Spleen (tissue), 7 donors: ENCODE data around the gene ERICH6B.

Experiments used
- POLR2A ChIP-seq, 3 donors: fragments of 450-650 bp; IDR thresholded peaks; one replicate each; pipeline ENCODE4 v1.5.1; 2017; ENCODE audit warnings: antibody characterized with exemption in 3 of 3, mild to moderate bottlenecking in 1 of 3
- TF ChIP-seq, protein P1 (sequence below), 11 experiments: fragments of 200-600 bp in 7 of 11; fragments of 450-650 bp in 4 of 11; sonication (generic) in 4 of 11; IDR thresholded peaks in 8 of 11; conservative IDR thresholded peaks in 3 of 11; 1 replicate in 7 of 11; 2 replicates in 4 of 11; pipeline versions ENCODE4 v1.4.0 to v1.8.0; 2016 to 2021; ENCODE audit warnings: antibody characterized with exemption in 11 of 11, inconsistent platforms in 4 of 11, mild to moderate bottlenecking in 1 of 11
- donor health status: DM: no; HTN: no; CAD: no; lungs with moderate emphysema.
- donor health status: DM: no; HTN: no; CAD: no.
- donor health status: DM: no; HTN: no; CAD: no.

DNA sequence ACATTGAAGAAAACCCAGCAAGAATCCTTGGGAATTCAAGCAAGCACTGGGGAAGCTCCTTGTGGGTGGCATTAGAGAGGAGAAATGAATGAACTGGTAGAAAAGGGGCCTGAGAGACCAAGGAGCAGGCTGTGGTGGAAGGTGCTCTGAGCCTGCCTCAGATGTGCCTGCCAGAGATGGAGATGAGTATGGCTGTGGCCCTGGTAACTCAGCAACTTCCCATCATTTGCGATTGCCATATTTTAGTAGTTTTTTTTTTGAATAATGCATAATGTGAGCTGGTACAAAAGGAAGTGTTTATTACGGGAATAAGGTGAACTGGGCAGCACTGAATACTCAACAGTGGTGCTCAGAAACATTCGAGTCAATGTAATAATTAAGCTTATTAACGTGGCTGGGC is 39.1 kb downstream of the ERICH6B start:
- TF ChIP-seq, protein P1, sequence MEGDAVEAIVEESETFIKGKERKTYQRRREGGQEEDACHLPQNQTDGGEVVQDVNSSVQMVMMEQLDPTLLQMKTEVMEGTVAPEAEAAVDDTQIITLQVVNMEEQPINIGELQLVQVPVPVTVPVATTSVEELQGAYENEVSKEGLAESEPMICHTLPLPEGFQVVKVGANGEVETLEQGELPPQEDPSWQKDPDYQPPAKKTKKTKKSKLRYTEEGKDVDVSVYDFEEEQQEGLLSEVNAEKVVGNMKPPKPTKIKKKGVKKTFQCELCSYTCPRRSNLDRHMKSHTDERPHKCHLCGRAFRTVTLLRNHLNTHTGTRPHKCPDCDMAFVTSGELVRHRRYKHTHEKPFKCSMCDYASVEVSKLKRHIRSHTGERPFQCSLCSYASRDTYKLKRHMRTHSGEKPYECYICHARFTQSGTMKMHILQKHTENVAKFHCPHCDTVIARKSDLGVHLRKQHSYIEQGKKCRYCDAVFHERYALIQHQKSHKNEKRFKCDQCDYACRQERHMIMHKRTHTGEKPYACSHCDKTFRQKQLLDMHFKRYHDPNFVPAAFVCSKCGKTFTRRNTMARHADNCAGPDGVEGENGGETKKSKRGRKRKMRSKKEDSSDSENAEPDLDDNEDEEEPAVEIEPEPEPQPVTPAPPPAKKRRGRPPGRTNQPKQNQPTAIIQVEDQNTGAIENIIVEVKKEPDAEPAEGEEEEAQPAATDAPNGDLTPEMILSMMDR (IDR thresholded peaks at IDR 0.05 in 8 of 11, conservative IDR thresholded peaks at IDR 0.05 in 3 of 11) = no peak
- TF ChIP-seq POLR2A (IDR thresholded peaks at IDR 0.05) = no peak
